Mesenchymal stem cell (in vitro differentiated cells and primary cell): ENCODE data around the gene CYS1.
A peak's percentile ranks its signal among the peaks of the same experiment; 100 is the strongest.

Experiments used
- DNase-seq: peaks from one replicate; pipeline ENCODE4 v3.0.0-alpha.2; 2013
- H2AFZ ChIP-seq: one replicate; pipeline ENCODE4 v1.6.1; 2013; ENCODE audit warnings: low read depth, mild to moderate bottlenecking, control low read depth, inconsistent platforms, low read length, moderate library complexity
- H2AK5ac ChIP-seq: 2 replicates; pipeline ENCODE4 v1.6.1; 2013; ENCODE audit warnings: low read length, moderate library complexity, mild to moderate bottlenecking, inconsistent platforms; ENCODE audit not compliant: severe bottlenecking
- H2BK120ac ChIP-seq: one replicate; pipeline ENCODE4 v1.6.1; 2013; ENCODE audit warnings: low read depth, mild to moderate bottlenecking, inconsistent platforms, low read length, moderate library complexity
- H2BK12ac ChIP-seq, 2 experiments: one replicate each; pipeline ENCODE4 v1.6.1; 2013; ENCODE audit warnings: inconsistent platforms in 2 of 2, low read length in 2 of 2, mild to moderate bottlenecking in 2 of 2, moderate library complexity in 2 of 2, control low read depth in 1 of 2
- H2BK15ac ChIP-seq: one replicate; pipeline ENCODE4 v1.6.1; 2013; ENCODE audit warnings: mild to moderate bottlenecking, low read depth, inconsistent platforms; ENCODE audit not compliant: poor library complexity, severe bottlenecking
- H2BK5ac ChIP-seq: 2 replicates; pipeline ENCODE4 v1.6.1; 2013; ENCODE audit warnings: low read depth, mild to moderate bottlenecking, low read length, control low read depth, inconsistent platforms; ENCODE audit not compliant: poor library complexity, severe bottlenecking
- H3K14ac ChIP-seq, 2 experiments: one replicate each; pipeline ENCODE4 v1.6.1; 2013; ENCODE audit warnings: inconsistent platforms in 2 of 2, low read length in 2 of 2, control low read depth in 1 of 2, mild to moderate bottlenecking in 1 of 2, moderate library complexity in 1 of 2
- H3K18ac ChIP-seq, 2 experiments: one replicate each; pipeline ENCODE4 v1.6.1; 2013; ENCODE audit warnings: inconsistent platforms in 2 of 2, low read length in 2 of 2, control low read depth in 1 of 2, low read depth in 1 of 2, mild to moderate bottlenecking in 1 of 2
- H3K23ac ChIP-seq, 2 experiments: one replicate each; pipeline ENCODE4 v1.6.1; 2013; ENCODE audit warnings: inconsistent platforms in 2 of 2, low read length in 2 of 2, mild to moderate bottlenecking in 2 of 2, moderate library complexity in 2 of 2, control low read depth in 1 of 2
- H3K27ac ChIP-seq: 2 replicates; pipeline ENCODE4 v1.5.1; 2013; ENCODE audit warnings: mild to moderate bottlenecking, moderate library complexity, low read length, control low read depth, inconsistent platforms; ENCODE audit not compliant: poor library complexity, severe bottlenecking
- H3K27me3 ChIP-seq, 2 experiments: 2 replicates each; pipeline versions ENCODE4 v1.6.1 to v1.7.0; 2013; ENCODE audit warnings: low read length in 2 of 2, mild to moderate bottlenecking in 2 of 2, moderate library complexity in 2 of 2, control low read depth in 1 of 2, inconsistent platforms in 1 of 2; ENCODE audit not compliant: control insufficient read depth in 1 of 2, insufficient read depth in 1 of 2
- H3K36me3 ChIP-seq, 2 experiments: 2 replicates each; pipeline versions ENCODE4 v1.6.1 to v1.7.0; 2013; ENCODE audit warnings: low read length in 2 of 2, control low read depth in 1 of 2, inconsistent platforms in 1 of 2, low read depth in 1 of 2, mild to moderate bottlenecking in 1 of 2; ENCODE audit not compliant: insufficient read depth in 2 of 2, control insufficient read depth in 1 of 2
- H3K4ac ChIP-seq, 2 experiments: one replicate each; pipeline ENCODE4 v1.6.1; 2013; ENCODE audit warnings: inconsistent platforms in 2 of 2, low read length in 2 of 2, mild to moderate bottlenecking in 2 of 2, moderate library complexity in 2 of 2, control low read depth in 1 of 2, low read depth in 1 of 2
- H3K4me1 ChIP-seq: 2 replicates; pipeline ENCODE4 v1.6.1; 2013; ENCODE audit warnings: low read depth, low read length, control low read depth; ENCODE audit not compliant: control insufficient read depth, insufficient read depth
- H3K4me2 ChIP-seq: 2 replicates; pipeline ENCODE4 v1.6.1; 2013; ENCODE audit warnings: low read length, mild to moderate bottlenecking, inconsistent platforms; ENCODE audit not compliant: poor library complexity, severe bottlenecking
- H3K4me3 ChIP-seq, 2 experiments: 2 replicates each; pipeline versions ENCODE4 v1.5.1 to v1.7.0; 2013; ENCODE audit warnings: low read length in 2 of 2, mild to moderate bottlenecking in 2 of 2, control low read depth in 1 of 2, low read depth in 1 of 2; ENCODE audit not compliant: insufficient read depth in 1 of 2
- H3K79me1 ChIP-seq: replicated peaks from 2 replicates; pipeline ENCODE4 v1.6.1; 2013; ENCODE audit warnings: mild to moderate bottlenecking, control low read depth, low read length, inconsistent platforms; ENCODE audit not compliant: poor library complexity, severe bottlenecking
- H3K9ac ChIP-seq: 2 replicates; pipeline ENCODE4 v1.7.0; 2013; ENCODE audit warnings: mild to moderate bottlenecking, low read length, moderate library complexity
- H3K9me3 ChIP-seq: 2 replicates; pipeline ENCODE4 v1.7.0; 2013; ENCODE audit warnings: mild to moderate bottlenecking, low read length; ENCODE audit not compliant: control insufficient read depth
- H4K8ac ChIP-seq: one replicate; pipeline ENCODE4 v1.6.1; 2013; ENCODE audit warnings: inconsistent platforms, mild to moderate bottlenecking, low read length, moderate library complexity
- H4K91ac ChIP-seq: one replicate; pipeline ENCODE4 v1.6.1; 2013; ENCODE audit warnings: mild to moderate bottlenecking, low read length, inconsistent platforms
- WGBS: methylation state at CpG from one replicate; pipeline ENCODE4 v1.1.7; 2013; ENCODE audit warnings: mixed read lengths; 5-methylcytosine and 5-hydroxymethylcytosine counted together

Gene CYS1

DNA sequence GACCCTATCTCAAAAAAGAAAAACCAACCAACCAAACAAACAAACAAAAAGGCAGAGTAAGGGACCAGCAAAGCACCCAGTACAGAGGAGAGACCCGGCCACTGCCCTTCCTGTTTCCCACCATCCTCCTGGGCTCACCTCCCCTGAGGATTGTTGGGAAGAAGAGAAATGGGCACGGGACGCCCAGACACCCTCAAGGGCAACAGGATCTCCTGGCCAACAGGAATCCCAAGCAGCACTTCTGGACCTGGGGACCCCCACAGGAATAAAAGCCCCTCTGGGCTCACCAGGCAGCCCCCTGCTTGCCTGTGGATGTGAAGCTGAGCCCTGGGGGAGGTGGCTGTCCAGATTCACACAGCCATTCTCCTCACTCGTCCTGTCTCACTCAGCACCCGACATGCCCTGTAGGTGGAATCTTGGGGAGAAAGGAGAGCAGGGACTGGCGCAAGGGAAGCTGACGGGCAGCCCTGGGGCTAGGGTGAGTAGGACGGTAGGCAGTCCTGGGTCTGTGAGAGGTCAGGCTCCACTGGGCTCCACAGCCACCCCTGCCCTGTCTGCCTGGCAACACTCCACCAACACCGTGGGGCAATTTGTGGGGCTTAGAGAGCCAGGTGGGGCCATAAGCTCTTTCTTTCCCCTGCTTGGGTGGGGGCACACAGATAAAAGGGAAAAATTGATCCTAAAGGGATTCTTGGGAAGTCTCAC lies 18.8 kb downstream of the CYS1 start:
- H2BK120ac ChIP-seq = no peak overlapping the region
- 91% methylated on average over 7 of the region's 9 CpGs for WGBS
- H4K8ac ChIP-seq = no peak overlapping the region
- H2AFZ ChIP-seq = no peak overlapping the region
- H3K36me3 ChIP-seq = peaks cover 0 to 66% of the 10 kb centered on the region in 2 experiments
- H4K91ac ChIP-seq = no peak overlapping the region
- no peak overlapping the region for H2AK5ac ChIP-seq
- H3K27me3 ChIP-seq = peaks cover 0 to 23% of the 10 kb centered on the region in 2 experiments
- no peak overlapping the region for H3K9ac ChIP-seq
- H3K23ac ChIP-seq = no peak overlapping the region
- no peak overlapping the region for H3K4me3 ChIP-seq
- no peak for DNase-seq
- no peaks in the 10 kb centered on the region for H3K9me3 ChIP-seq
- no peak overlapping the region for H3K27ac ChIP-seq
- no peak overlapping the region for H2BK12ac ChIP-seq
- H3K4me1 ChIP-seq = peaks cover 22% of the 10 kb centered on the region
- H3K14ac ChIP-seq = peak overlapping the region in 1 of 2 experiments; percentile 26
- no peak overlapping the region for H3K4me2 ChIP-seq
- H3K4ac ChIP-seq = no peak overlapping the region
- H3K79me1 ChIP-seq = peaks cover 4% of the 10 kb centered on the region
- H3K18ac ChIP-seq = no peak overlapping the region
- H2BK15ac ChIP-seq = peak overlapping the region; percentile 31
- no peak overlapping the region for H2BK5ac ChIP-seq

DNA sequence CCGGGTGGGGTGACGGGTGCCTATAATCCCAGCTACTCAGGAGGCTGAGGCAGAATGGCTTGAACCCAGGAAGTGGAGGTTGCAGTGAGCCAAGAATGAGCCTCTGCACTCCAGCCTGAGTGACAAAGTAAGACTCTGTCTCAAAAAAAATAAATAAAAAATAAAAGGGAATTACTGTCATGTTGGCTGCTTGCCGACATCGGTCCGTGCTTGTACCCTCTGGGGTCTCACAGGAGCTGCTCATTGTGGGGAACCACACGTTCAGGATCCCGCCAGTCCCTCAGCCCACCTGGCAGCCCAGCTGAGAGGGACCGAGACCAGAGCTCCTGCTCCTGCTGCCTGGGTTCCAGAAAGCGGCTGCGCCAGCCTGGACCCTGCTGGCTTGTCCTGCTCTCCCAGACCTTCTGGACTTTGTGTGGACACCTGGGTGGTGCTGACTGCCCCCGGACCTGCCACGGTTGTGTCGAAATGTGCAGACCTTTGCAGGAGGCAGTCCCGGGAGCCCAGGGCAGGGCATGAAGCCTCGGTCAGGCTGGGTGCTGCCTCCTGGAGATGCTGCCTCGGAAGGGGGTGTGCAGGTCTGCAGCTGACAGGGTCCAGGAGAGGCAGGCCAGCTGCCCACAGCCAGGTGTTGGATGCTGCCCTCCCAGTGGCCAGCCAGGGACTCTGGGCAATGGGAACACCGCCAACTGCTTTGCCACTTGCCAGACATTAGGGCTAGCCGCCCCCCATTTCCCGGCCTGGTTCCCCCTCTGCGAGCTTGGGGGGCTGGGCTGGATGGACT lies 20.5 kb downstream of the CYS1 start:
- H3K9me3 ChIP-seq = no peaks in the 10 kb centered on the region
- no peak overlapping the region for H2BK15ac ChIP-seq
- H2AFZ ChIP-seq = no peak overlapping the region
- H3K27ac ChIP-seq = no peak overlapping the region
- H3K9ac ChIP-seq = no peak overlapping the region
- no peak overlapping the region for H2BK120ac ChIP-seq
- H3K79me1 ChIP-seq = peaks cover 8% of the 10 kb centered on the region
- H3K27me3 ChIP-seq = peaks cover 0 to 18% of the 10 kb centered on the region in 2 experiments
- no peak overlapping the region for H3K23ac ChIP-seq
- no peak overlapping the region for H3K14ac ChIP-seq
- H3K4me2 ChIP-seq = no peak overlapping the region
- H3K18ac ChIP-seq = no peak overlapping the region
- DNase-seq = no peak
- H3K4ac ChIP-seq = no peak overlapping the region
- no peak overlapping the region for H2BK12ac ChIP-seq
- WGBS = 94% methylated on average over 20 of the region's 20 CpGs
- H2BK5ac ChIP-seq = no peak overlapping the region
- no peak overlapping the region for H3K4me3 ChIP-seq
- peaks cover 7 to 58% of the 10 kb centered on the region in 2 experiments for H3K36me3 ChIP-seq
- H4K8ac ChIP-seq = no peak overlapping the region
- H3K4me1 ChIP-seq = peaks cover 22% of the 10 kb centered on the region
- no peak overlapping the region for H2AK5ac ChIP-seq
- no peak overlapping the region for H4K91ac ChIP-seq

DNA sequence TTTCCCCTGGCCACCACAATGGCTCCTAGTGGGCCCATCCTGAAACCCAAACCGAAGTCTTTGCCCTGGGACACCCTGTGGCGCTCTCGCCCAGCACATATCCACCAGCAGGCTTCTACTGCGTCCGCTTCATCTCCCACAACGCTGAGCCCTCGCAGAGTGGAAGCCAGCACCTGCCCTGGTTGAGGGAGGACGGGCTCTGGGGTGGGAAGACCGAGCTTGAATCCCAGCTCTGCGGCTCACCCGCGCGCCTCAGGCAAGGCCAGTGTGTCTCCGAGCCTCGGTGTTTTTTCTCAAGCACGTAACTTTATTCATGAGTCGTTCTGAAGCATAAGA lies 21.2 kb downstream of the CYS1 start:
- no peak overlapping the region for H3K14ac ChIP-seq
- no peak for DNase-seq
- no peak overlapping the region for H3K27ac ChIP-seq
- peaks cover 14 to 58% of the 10 kb centered on the region in 2 experiments for H3K36me3 ChIP-seq
- H4K91ac ChIP-seq = no peak overlapping the region
- H3K23ac ChIP-seq = no peak overlapping the region
- H2AFZ ChIP-seq = no peak overlapping the region
- H2BK5ac ChIP-seq = no peak overlapping the region
- H3K4me2 ChIP-seq = no peak overlapping the region
- H3K4ac ChIP-seq = no peak overlapping the region
- no peak overlapping the region for H3K4me3 ChIP-seq
- no peak overlapping the region for H4K8ac ChIP-seq
- H3K9ac ChIP-seq = no peak overlapping the region
- H3K9me3 ChIP-seq = no peaks in the 10 kb centered on the region
- H3K18ac ChIP-seq = no peak overlapping the region
- H3K27me3 ChIP-seq = peaks cover 0 to 18% of the 10 kb centered on the region in 2 experiments
- WGBS = 92% methylated on average over 17 of the region's 17 CpGs
- no peak overlapping the region for H2BK120ac ChIP-seq
- peaks cover 22% of the 10 kb centered on the region for H3K4me1 ChIP-seq
- no peak overlapping the region for H2BK12ac ChIP-seq
- H3K79me1 ChIP-seq = peaks cover 8% of the 10 kb centered on the region
- H2AK5ac ChIP-seq = no peak overlapping the region
- H2BK15ac ChIP-seq = no peak overlapping the region

DNA sequence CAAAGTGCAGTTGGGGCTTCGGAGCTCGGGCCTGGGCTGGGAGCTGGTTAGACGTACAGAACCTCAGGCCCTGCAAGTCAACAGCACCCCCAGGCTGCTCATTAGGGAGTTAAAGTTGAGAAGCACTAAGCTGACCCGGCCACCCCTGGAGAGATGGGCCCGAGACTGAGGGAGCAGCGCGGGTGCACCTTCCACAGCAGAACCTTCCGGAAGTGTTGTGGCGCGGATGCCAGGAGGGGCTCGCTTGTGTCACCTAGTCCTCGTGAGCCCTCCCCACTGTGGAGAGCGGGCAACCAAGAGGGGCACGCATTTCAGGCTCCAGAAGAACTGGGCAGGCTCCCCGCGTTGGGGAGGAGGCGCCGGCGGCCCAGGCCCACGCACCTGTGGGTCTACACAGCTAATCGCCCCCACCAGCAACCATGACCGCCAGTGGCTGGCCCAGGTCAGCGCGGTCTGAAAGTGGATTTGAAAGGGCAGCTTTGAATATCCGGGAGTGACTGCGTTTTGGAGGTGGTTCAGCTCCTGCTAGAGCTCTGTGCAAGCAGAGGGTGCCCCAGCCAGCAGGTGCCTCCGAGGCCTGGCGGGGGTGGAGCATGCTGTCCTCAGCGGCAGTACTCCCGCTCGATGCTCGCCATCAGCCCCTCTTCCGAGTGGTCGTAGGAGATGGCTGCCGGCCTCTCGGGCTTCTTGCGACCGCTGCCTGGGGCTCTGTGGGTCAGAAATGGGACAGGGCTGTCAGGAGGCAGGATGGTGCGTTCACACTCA lies 21.8 kb downstream of the CYS1 start:
- Histone ChIP-seq H3K9ac (no peak overlapping the region), H3K4ac (peak overlapping the region in 1 of 2 experiments; percentile 62), H3K9me3 (no peaks in the 10 kb centered on the region), H3K4me2 (no peak overlapping the region), H2BK120ac (no peak overlapping the region), H2BK15ac (no peak overlapping the region), H2BK12ac (peak overlapping the region; percentile 29 to 35), H3K36me3 (peaks cover 20 to 52% of the 10 kb centered on the region in 2 experiments), H4K91ac (no peak overlapping the region), H2AK5ac (peak overlapping the region; percentile 9), H3K23ac (no peak overlapping the region), H2BK5ac (no peak overlapping the region), H3K79me1 (peaks cover 6% of the 10 kb centered on the region), H3K27me3 (peaks cover 0 to 18% of the 10 kb centered on the region in 2 experiments), H2AFZ (no peak overlapping the region), H3K4me3 (peak overlapping the region in 1 of 2 experiments; percentile 10), H3K4me1 (peaks cover 20% of the 10 kb centered on the region), H3K27ac (no peak overlapping the region), H3K18ac (no peak overlapping the region), H4K8ac (peak overlapping the region; percentile 79), H3K14ac (no peak overlapping the region)
- DNase-seq = no peak
- 96% methylated on average over 39 of the region's 39 CpGs for WGBS
